Cardiac muscle cell (in vitro differentiated cells and primary cell): ENCODE measurements around the gene EPHA10. TPM values are rescaled to one million over a fixed set of nuclear protein-coding genes. Genes with fewer than 3 reads are reported as not detected.

Experiments used
- DNase-seq, 2 donors: peaks; one replicate each; pipeline versions ENCODE4 v3.0.0 to v3.0.0-alpha.2; 2010 to 2017; ENCODE audit warnings: low read depth in 1 of 2, low spot score in 1 of 2
- H3K27ac ChIP-seq: fragments of 200-600 bp; sonication (generic); 2 replicates; pipeline ENCODE4 v1.5.1; 2016
- H3K27me3 ChIP-seq: fragments of 200-600 bp; sonication (generic); 2 replicates; pipeline ENCODE4 v1.6.0; 2016; ENCODE audit warnings: control low read depth
- H3K36me3 ChIP-seq: fragments of 200-600 bp; sonication (generic); 2 replicates; pipeline ENCODE4 v1.5.1; 2016; ENCODE audit warnings: control low read depth
- H3K4me1 ChIP-seq: fragments of 200-600 bp; sonication (generic); 2 replicates; pipeline ENCODE4 v1.8.1; 2017; ENCODE audit warnings: low read depth, mild to moderate bottlenecking, mixed run types
- H3K4me3 ChIP-seq: fragments of 200-600 bp; sonication (generic); 2 replicates; pipeline ENCODE4 v1.5.1; 2016; ENCODE audit warnings: mild to moderate bottlenecking
- H3K9me3 ChIP-seq: fragments of 200-600 bp; sonication (generic); 2 replicates; pipeline ENCODE4 v1.5.1; 2017; ENCODE audit warnings: low read depth, mild to moderate bottlenecking, control low read depth
- polyA plus RNA-seq: library from polyadenylated mRNA; unstranded; fragments of >200 nt; fragmentation: Nextera tagmentation; extraction: Ambion mirVana; gene quantifications from 2 replicates; pipeline ENCODE4 v1.2.1, GENCODE V29; 2016
- total RNA-seq: library from RNA; depleted of rRNA; stranded (reverse); fragments of >200 nt; gene quantifications from 2 replicates; pipeline ENCODE4 v1.2.3, GENCODE V29; 2016
- TF ChIP-seq, protein P1 (sequence below): IDR thresholded peaks from 2 replicates; pipeline ENCODE4 v1.5.1; 2012; ENCODE audit warnings: low read depth, mild to moderate bottlenecking, low read length

Gene EPHA10
- total and polyA plus RNA-seq, 2 experiments from 2014 or later = 0.38 TPM; not detected in 1

DNA sequence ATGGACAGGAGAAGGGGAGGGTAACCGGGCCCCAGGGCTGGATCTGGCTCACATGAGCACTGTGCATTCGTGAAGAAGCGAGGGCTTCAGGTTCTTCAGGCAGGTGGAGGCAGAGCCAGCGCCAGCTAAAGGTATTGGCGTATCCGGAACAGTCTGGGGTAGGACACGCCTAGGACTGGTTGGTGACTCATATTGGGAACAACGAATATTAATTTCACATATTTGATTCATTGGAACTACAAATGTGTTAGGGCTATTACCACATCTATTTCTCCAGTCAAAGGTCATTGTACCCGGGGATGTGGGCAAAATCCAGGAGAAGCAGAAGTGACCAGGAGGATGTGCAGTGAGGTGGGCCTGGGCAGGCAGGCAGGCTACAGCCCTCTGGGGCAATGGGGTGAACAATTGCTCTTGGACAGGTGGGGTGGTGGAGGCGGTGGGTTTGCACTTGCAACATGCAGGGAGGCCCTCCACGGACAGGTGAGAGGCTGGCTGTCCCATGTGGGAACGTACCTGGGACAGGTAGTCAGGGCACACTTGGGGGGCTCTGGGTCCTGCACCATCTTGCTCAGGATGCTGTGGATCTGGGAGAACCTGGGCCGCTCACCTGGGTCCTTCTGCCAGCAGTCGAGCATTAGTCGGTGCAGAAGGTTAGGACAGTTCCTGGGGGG lies 45.9 kb downstream of the EPHA10 start:
- Histone ChIP-seq H3K36me3 (no peaks in the 10 kb centered on the region), H3K4me3 (no peak overlapping the region), H3K4me1 (no peaks in the 10 kb centered on the region), H3K27ac (no peak overlapping the region), H3K9me3 (no peaks in the 10 kb centered on the region), H3K27me3 (no peaks in the 10 kb centered on the region)
- TF ChIP-seq, protein P1, sequence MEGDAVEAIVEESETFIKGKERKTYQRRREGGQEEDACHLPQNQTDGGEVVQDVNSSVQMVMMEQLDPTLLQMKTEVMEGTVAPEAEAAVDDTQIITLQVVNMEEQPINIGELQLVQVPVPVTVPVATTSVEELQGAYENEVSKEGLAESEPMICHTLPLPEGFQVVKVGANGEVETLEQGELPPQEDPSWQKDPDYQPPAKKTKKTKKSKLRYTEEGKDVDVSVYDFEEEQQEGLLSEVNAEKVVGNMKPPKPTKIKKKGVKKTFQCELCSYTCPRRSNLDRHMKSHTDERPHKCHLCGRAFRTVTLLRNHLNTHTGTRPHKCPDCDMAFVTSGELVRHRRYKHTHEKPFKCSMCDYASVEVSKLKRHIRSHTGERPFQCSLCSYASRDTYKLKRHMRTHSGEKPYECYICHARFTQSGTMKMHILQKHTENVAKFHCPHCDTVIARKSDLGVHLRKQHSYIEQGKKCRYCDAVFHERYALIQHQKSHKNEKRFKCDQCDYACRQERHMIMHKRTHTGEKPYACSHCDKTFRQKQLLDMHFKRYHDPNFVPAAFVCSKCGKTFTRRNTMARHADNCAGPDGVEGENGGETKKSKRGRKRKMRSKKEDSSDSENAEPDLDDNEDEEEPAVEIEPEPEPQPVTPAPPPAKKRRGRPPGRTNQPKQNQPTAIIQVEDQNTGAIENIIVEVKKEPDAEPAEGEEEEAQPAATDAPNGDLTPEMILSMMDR = no peak
- no peak for DNase-seq

DNA sequence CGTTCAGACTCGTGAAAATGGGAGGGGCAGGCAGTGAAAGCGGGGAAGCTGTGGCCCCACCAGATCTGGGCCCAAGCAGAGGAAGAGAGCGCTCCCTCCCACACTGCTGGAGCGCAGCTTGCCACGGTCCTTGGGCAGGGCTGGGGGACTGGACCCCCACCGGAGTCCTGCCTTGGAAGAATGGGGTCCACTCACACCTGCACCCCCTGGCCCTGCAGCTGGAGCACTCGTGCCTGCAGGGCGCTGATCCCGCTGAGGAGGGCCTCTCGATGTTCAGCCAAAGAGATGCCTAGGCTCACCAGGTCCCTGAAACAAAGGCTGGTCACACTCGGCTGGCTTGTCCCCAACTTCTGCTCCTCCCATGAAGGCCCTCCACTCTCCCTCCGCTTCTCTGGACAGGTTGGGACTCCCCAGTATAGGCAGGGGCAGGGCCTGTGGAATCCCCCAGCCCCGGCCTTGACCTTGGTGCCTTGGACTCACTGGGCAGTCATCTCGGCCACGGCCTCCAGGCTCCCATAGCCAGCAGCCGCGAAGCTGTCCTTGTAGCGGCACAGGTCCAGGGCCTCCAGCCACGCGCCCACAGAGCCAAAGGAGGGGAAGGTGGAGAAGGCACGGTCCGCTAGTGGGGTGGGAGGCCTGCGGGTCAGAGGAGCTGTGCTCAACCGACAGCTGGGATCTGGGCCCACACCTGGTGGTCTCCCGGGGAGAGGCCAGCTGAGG lies 46.6 kb downstream of the EPHA10 start:
- H3K27me3 ChIP-seq = no peaks in the 10 kb centered on the region
- H3K9me3 ChIP-seq = no peaks in the 10 kb centered on the region
- H3K36me3 ChIP-seq = no peaks in the 10 kb centered on the region
- DNase-seq = no peak
- no peak overlapping the region for H3K27ac ChIP-seq
- TF ChIP-seq, protein P1 = no peak
- no peaks in the 10 kb centered on the region for H3K4me1 ChIP-seq
- H3K4me3 ChIP-seq = no peak overlapping the region

DNA sequence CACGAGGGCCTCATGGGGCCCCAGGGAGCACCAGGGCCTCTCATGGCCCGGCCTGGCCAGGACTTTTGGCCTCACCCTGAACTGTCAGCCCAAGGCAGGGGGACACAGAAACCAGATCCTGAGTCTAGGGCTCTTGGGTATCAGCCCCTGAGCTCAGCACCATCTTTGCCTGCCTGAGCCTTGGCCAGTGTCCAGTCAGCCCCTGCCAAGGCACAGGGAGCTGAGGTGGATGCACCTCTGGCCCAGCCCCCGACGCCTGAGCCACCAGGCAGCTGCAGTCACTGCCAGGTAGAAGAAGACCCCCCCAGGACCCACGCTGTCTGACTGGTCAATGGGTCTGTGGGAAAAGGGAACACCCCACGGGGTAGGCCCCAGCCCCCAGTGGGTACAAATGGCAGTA lies 47.3 kb downstream of the EPHA10 start:
- H3K36me3 ChIP-seq = no peaks in the 10 kb centered on the region
- TF ChIP-seq, protein P1 = no peak
- no peaks in the 10 kb centered on the region for H3K4me1 ChIP-seq
- no peaks in the 10 kb centered on the region for H3K9me3 ChIP-seq
- H3K27me3 ChIP-seq = no peaks in the 10 kb centered on the region
- no peak for DNase-seq
- no peak overlapping the region for H3K4me3 ChIP-seq
- no peak overlapping the region for H3K27ac ChIP-seq

DNA sequence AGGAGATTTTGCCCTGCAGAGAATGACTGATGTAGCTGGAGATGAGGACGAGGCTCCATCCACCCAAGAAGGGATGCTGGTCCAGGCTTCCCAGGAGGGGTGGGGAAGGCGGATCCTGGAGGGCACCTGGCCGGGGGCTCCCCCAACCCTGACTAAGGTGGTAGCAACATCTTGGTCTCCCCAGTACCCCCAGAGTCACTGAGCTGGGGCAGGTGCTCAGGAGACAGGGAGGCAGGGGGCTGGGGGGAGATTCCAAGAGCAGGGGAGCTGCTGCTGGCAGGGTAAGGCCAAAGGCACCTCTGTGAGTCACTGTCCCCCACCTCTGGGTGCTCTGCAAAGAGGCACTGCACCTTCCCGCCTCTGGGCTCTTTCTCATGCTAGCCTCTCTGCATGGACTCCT lies 48.6 kb downstream of the EPHA10 start:
- Histone ChIP-seq H3K4me3 (no peak overlapping the region), H3K36me3 (no peaks in the 10 kb centered on the region), H3K27ac (no peak overlapping the region), H3K9me3 (no peaks in the 10 kb centered on the region), H3K4me1 (no peaks in the 10 kb centered on the region), H3K27me3 (no peaks in the 10 kb centered on the region)
- DNase-seq = no peak
- TF ChIP-seq, protein P1 = no peak

DNA sequence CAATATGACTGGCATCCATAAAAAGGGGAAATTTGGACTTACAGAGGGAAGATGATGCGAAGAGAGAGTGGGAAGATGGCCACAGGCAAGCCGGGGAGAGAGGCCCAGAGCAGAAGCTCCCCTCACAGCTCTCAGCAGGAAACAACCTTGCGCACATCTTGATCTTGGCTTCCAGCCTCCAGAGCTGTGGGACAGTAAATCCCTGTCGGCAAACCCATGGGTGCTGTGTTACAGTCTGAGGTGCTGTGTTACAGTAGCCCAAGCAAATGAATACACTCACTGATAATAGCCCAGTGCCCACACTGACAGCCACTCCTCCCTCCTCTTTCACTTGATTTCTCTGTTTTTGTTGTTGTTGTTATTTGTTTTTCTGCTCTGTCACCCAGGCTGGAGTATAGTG lies 50.2 kb downstream of the EPHA10 start:
- TF ChIP-seq, protein P1 = no peak
- no peaks in the 10 kb centered on the region for H3K27me3 ChIP-seq

More for the DNA sequence above, 50.2 kb downstream of the EPHA10 start:
- Histone ChIP-seq H3K4me3 (no peak overlapping the region), H3K27ac (no peak overlapping the region), H3K36me3 (no peaks in the 10 kb centered on the region), H3K9me3 (no peaks in the 10 kb centered on the region), H3K4me1 (no peaks in the 10 kb centered on the region)
- DNase-seq = no peak
